Esophagus muscularis mucosa (tissue), 4 donors: ENCODE results near the gene SPON1.

ENCODE experiments used
- CTCF ChIP-seq, 3 experiments: fragments of 200-600 bp in 2 of 3; fragments of 450-650 bp in 1 of 3; sonication (generic) in 2 of 3; IDR thresholded peaks; one replicate each; pipeline ENCODE4 v1.5.1; 2017 to 2019; ENCODE audit warnings: antibody characterized with exemption in 3 of 3, mild to moderate bottlenecking in 2 of 3, moderate library complexity in 1 of 3
- EP300 ChIP-seq: sonication (generic); formaldehyde crosslinking; IDR thresholded peaks from one replicate; pipeline ENCODE4 v1.6.1; 2017; ENCODE audit warnings: antibody characterized with exemption
- POLR2AphosphoS5 ChIP-seq, 2 donors: sonication (generic); formaldehyde crosslinking; IDR thresholded peaks; one replicate each; pipeline ENCODE4 v1.6.1; 2017; ENCODE audit warnings: antibody characterized with exemption in 2 of 2

GRCh38 chr11:13952668-13953067 is 9.9 kb upstream of the SPON1 start:
- no peak for TF ChIP-seq CTCF (IDR thresholded peaks at IDR 0.05)
- no peak for TF ChIP-seq EP300
- TF ChIP-seq POLR2AphosphoS5 (IDR thresholded peaks at IDR 0.05) = no peak
